22Rv1 (cell line): ENCODE measurements around the gene GRIK1.

ENCODE experiments used
- H3K27ac ChIP-seq: fragments of 450-650 bp; 2 replicates; pipeline ENCODE4 v1.5.1; 2017
- CTCF ChIP-seq: fragments of 450-650 bp; IDR thresholded peaks from 2 replicates; pipeline ENCODE4 v1.5.1; 2017; ENCODE audit warnings: mild to moderate bottlenecking
- ZFX ChIP-seq: fragments of 450-650 bp; IDR thresholded peaks from 2 replicates; pipeline ENCODE4 v1.6.1; 2017; ENCODE audit warnings: antibody characterized with exemption, borderline replicate concordance

The GRIK1 gene

DNA sequence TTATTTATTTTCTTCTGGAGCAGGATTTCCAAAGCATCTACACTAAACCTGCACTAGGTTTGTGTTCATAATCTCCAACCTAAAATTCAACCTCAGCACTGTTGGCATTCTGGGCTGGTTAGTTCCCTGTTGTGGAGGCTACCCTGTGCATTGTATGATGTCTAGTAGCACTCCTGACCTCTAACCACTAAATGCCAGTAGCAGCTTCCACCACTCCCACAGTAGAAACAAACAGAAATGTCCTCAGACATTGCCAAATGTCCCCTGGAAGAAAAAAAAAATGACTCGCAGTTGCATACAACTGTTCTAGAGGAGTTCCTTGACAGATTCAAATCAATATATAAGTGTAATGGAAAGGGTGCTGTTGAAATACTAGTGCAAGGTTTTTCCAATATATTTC lies 18.9 kb downstream of the GRIK1 start:
- TF ChIP-seq ZFX (no peak), CTCF (no peak)
- H3K27ac ChIP-seq, result no peak overlapping the region

DNA sequence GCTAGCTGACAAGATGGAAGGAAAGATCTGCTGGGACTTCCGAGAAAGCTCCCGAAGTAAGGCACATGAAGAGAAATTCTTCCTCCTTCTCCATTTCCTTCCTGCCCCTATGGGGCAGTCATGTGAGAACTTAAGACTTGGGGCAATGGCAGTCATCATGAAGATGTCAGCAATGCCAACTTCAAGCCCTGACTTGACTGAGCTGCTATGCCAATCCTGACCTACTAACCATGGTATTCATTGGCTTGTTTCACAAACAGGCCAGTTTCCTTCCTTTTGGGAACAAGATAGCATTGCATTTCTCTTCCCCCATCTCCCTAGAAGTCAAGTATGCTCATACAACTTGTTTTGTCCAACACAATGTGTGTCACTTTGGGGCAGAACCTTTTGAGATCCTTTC lies 25.5 kb downstream of the GRIK1 start:
- no peak overlapping the region for H3K27ac ChIP-seq
- TF ChIP-seq CTCF, result no peak
- no peak for TF ChIP-seq ZFX

DNA sequence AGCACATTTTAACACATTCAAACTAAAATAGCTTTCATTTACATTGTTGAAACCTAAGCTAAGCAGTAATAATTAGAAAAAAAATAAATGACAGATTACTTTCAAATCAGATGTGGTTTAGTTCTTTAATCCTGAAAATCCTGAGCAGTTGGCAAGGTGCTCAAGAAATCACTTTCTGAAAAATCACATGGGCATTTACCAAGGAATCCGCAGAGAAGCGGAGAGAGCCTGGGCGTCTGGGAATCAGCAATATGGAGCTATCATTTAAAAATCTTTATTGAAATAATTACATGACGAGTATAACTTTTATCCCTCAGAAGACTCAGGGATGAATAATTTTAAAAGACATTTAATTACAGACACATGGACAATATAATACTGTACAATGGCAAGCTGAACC lies 30.2 kb downstream of the GRIK1 start:
- TF ChIP-seq CTCF, result no peak
- TF ChIP-seq ZFX, result no peak
- H3K27ac ChIP-seq, result no peak overlapping the region

- H3K27ac ChIP-seq, result no peak overlapping the region
- TF ChIP-seq CTCF (no peak), ZFX (no peak)
Measured at GRCh38 chr21:29904359-29905282, 35.2 kb downstream of the GRIK1 start.

DNA sequence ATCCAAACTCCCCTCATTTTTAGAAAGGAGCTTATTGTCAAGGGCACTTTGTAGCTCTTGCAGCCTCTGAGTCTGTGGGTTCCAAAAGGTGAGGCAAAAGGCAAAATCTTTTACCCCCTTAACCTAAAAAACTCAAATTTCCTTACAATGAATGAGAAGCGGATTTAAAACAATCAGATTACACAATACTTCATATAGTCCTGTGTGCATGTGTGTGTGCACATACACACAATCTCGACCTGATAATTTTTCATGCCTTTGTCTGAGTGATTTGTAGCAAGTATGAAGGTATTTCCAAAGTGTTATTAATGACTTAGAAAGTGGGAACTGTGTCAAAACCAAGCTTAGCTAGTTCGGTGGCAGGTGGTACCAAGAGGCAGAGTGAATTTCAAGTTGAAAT lies 42.9 kb downstream of the GRIK1 start:
- H3K27ac ChIP-seq, result no peak overlapping the region
- TF ChIP-seq ZFX (no peak), CTCF (no peak)

DNA sequence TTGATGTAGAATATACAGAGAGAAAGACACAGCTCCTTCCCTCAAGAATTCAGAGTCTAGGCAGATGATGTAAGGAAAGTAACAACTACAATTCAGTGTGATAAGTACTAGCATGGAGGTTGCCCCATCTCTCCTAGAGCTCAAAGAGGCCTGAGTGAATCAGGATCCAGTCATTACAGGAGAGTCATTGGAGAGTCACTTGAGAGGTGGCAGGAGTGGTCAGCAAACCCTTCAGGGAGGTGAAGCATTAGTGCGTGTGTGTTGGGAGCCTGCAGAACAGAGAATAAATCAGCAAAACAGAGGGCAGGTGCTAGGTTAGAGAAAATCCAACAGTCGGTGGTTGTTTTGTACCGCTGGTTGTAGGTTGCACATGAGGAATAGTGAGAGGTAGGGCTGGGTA lies 46.1 kb downstream of the GRIK1 start:
- no peak for TF ChIP-seq ZFX
- TF ChIP-seq CTCF, result no peak
- H3K27ac ChIP-seq, result no peak overlapping the region

- TF ChIP-seq ZFX (no peak), CTCF (no peak)
Measured at GRCh38 chr21:29892379-29892778, 47.4 kb downstream of the GRIK1 start.

More at GRCh38 chr21:29892379-29892778, 47.4 kb downstream of the GRIK1 start:
- H3K27ac ChIP-seq, result no peak overlapping the region
